Right lobe of liver (tissue), 6 donors: ENCODE measurements around the gene PRKACB. TPM values are rescaled to one million over a fixed set of nuclear protein-coding genes. Genes with fewer than 3 reads are reported as not detected.
"Not testable (repeated sequence)": the region's sequence is repeated elsewhere in the genome, so short reads cannot be mapped to it uniquely, and the experiment has no call there.

ENCODE experiments used
- ATAC-seq, 4 donors: fragments of 200-7000 bp; cut with Tn5 transposase; one replicate each; pipeline ENCODE4 v1.9.1; 2020; ENCODE audit warnings: mild to moderate bottlenecking in 4 of 4, moderate library complexity in 4 of 4
- DNase-seq, 3 donors: peaks; one replicate each; pipeline ENCODE4 v3.0.0-alpha.2; 2020
- H3K27ac ChIP-seq, 3 donors: fragments of 200-600 bp; one replicate each; pipeline ENCODE4 v1.8.0; 2022
- H3K27me3 ChIP-seq, 2 donors: fragments of 200-600 bp; one replicate each; pipeline ENCODE4 v1.8.0; 2022
- H3K36me3 ChIP-seq, 4 donors: fragments of 200-600 bp; sonication (generic) in 1 of 4; one replicate each; pipeline versions ENCODE4 v1.5.1 to v1.8.0; 2017 to 2022; ENCODE audit warnings: control low read depth in 1 of 4
- H3K4me1 ChIP-seq, 4 donors: fragments of 200-600 bp; sonication (generic) in 1 of 4; one replicate each; pipeline versions ENCODE4 v1.5.1 to v1.8.0; 2017 to 2022; ENCODE audit warnings: control low read depth in 1 of 4
- H3K4me3 ChIP-seq, 3 donors: fragments of 200-600 bp; one replicate each; pipeline ENCODE4 v1.8.0; 2022
- H3K9me3 ChIP-seq, 4 donors: fragments of 200-600 bp; sonication (generic) in 1 of 4; one replicate each; pipeline versions ENCODE4 v1.5.1 to v1.8.0; 2017 to 2022; ENCODE audit warnings: control low read depth in 1 of 4
- CTCF ChIP-seq, 4 donors: fragments of 200-600 bp in 3 of 4; fragments of 450-650 bp in 1 of 4; IDR thresholded peaks; one replicate each; pipeline versions ENCODE4 v1.5.1 to v1.8.0; 2016 to 2022; ENCODE audit warnings: antibody characterized with exemption in 4 of 4, mild to moderate bottlenecking in 2 of 4
- POLR2A ChIP-seq: fragments of 450-650 bp; IDR thresholded peaks from one replicate; pipeline ENCODE4 v1.6.1; 2017; ENCODE audit warnings: antibody characterized with exemption, mild to moderate bottlenecking
- WGBS: methylation state at CpG from one replicate; pipeline ENCODE4 v1.1.6; 2018; ENCODE audit warnings: low coverage, low lambda C conversion rate; ENCODE audit not compliant: insufficient coverage; ENCODE audit errors: missing lambda C conversion rate; 5-methylcytosine and 5-hydroxymethylcytosine counted together
- intact Hi-C, 2 donors: fragments of 100-400 bp; cut with DNase I; formaldehyde crosslinking; loops; one replicate each; pipeline versions ENCODE4 v1.11.2 to v1.14.1; 2022
- total RNA-seq, 6 experiments: library from RNA; depleted of rRNA in 2 of 6; stranded (reverse); fragments of >200 nt in 2 of 6; fragmentation: NEBNext Ultra II Directional in 3 of 6; extraction: Animal tissue kit (Norgen Biotek cat#: 25700) in 3 of 6; gene quantifications; one replicate each; pipeline versions ENCODE4 v1.1.0 to v1.2.4, GENCODE V29; 2016 to 2023
- donor health status: DM: no; HTN: yes; CAD: no.
- donor health status: DM: no; HTN: no; CAD: no.
- donor health status: DM: no; HTN: no; CAD: no.
- donor health status: DM: no; HTN: yes; CAD: no.
- donor health status: DM: no; HTN: yes; CAD: no.

Gene PRKACB
- total RNA-seq, 6 experiments from 2014 or later = 11.1 to 19.7 (median 15.6) TPM

- no peak for DNase-seq
- Histone ChIP-seq H3K36me3 (no peaks in the 10 kb centered on the region), H3K4me1 (no peaks in the 10 kb centered on the region), H3K4me3 (no peak overlapping the region), H3K27me3 (no peaks in the 10 kb centered on the region), H3K27ac (no peak overlapping the region), H3K9me3 (no peaks in the 10 kb centered on the region)
- WGBS = 0% methylated on average over 1 of the region's 3 CpGs
- intact Hi-C loops = no loop called here
- TF ChIP-seq CTCF (IDR thresholded peaks at IDR 0.05) (no peak), POLR2A (no peak)
- no peak for ATAC-seq
Observed at GRCh38 chr1:84223751-84224432, 79.8 kb downstream of the PRKACB start.

- Histone ChIP-seq H3K27me3 (no peaks in the 10 kb centered on the region), H3K36me3 (no peaks in the 10 kb centered on the region), H3K27ac (no peak overlapping the region), H3K4me3 (no peak overlapping the region), H3K9me3 (no peaks in the 10 kb centered on the region), H3K4me1 (no peaks in the 10 kb centered on the region)
- no peak for TF ChIP-seq POLR2A
- TF ChIP-seq CTCF (IDR thresholded peaks at IDR 0.05) = no peak
- no CpG with 5 or more reads among the region's 1 CpG for WGBS
- DNase-seq (no peak), ATAC-seq (peak in 1 of 4 donors; percentile 17)
- intact Hi-C loops = no loop called here
Observed at GRCh38 chr1:84224905-84225304, 80.8 kb downstream of the PRKACB start.

GRCh38 chr1:84225646-84226045 lies 81.6 kb downstream of the PRKACB start:
- Histone ChIP-seq H3K9me3 (no peaks in the 10 kb centered on the region), H3K27me3 (no peaks in the 10 kb centered on the region), H3K4me3 (no peak overlapping the region), H3K27ac (no peak overlapping the region), H3K36me3 (no peaks in the 10 kb centered on the region), H3K4me1 (no peaks in the 10 kb centered on the region)
- ATAC-seq (peak in 1 of 4 donors; percentile 13), DNase-seq (no peak)
- intact Hi-C loops = no loop called here
- TF ChIP-seq CTCF (IDR thresholded peaks at IDR 0.05) (no peak), POLR2A (no peak)
- WGBS = no CpG with 5 or more reads among the region's 1 CpG

GRCh38 chr1:84232676-84233075 lies 88.6 kb downstream of the PRKACB start:
- H3K36me3 ChIP-seq, H3K4me3 ChIP-seq, H3K9me3 ChIP-seq, intact Hi-C loops, ATAC-seq, DNase-seq, H3K4me1 ChIP-seq, H3K27me3 ChIP-seq, H3K27ac ChIP-seq: not testable (repeated sequence)
- 94% methylated on average over 3 of the region's 3 CpGs for WGBS

- Histone ChIP-seq H3K36me3 (peaks cover 0 to 2% (median 0%) of the 10 kb centered on the region in 4 donors), H3K27me3 (no peaks in the 10 kb centered on the region)
- intact Hi-C loops = no loop called here
Observed at GRCh38 chr1:84236256-84236655, 92.2 kb downstream of the PRKACB start.

More at GRCh38 chr1:84236256-84236655, 92.2 kb downstream of the PRKACB start:
- H3K4me3 ChIP-seq = no peak overlapping the region
- TF ChIP-seq POLR2A (no peak), CTCF (IDR thresholded peaks at IDR 0.05) (no peak)
- DNase-seq = no peak
- 79% methylated on average over 2 of the region's 2 CpGs for WGBS
- H3K4me1 ChIP-seq = no peaks in the 10 kb centered on the region
- no peaks in the 10 kb centered on the region for H3K9me3 ChIP-seq
- no peak for ATAC-seq
- no peak overlapping the region for H3K27ac ChIP-seq
